Activated CD4-positive, CD25-positive, alpha-beta regulatory T cell (primary cell): ENCODE results near the gene MRGPRF.
"Not testable (repeated sequence)": the region's sequence is repeated elsewhere in the genome, so short reads cannot be mapped to it uniquely, and the experiment has no call there.

Source experiments
- DNase-seq, 4 experiments: peaks; one replicate each; lab custom pipeline; 2025; lab: John Stamatoyannopoulos, UW

Gene MRGPRF

DNA sequence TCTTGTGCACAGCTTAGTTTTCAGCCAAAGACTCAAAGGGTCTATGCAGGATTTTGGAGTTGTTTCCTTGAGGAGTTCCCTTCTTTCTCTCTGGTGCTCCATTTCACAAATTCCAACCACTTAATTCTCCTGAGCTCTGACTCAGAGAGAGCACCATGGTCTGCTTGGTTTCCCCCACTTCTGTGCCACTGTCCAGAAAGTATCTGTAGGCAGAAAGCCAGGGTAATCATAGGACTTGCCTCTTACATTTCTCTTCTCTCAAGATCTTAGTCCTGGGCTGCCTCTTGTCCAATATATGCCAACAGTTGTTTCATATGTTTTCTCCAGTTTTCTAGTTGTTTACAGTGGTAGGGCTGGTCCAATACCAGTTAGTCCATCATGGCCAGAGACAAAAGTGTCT, 25.8 kb downstream of the MRGPRF start:
- DNase-seq = no peak

DNA sequence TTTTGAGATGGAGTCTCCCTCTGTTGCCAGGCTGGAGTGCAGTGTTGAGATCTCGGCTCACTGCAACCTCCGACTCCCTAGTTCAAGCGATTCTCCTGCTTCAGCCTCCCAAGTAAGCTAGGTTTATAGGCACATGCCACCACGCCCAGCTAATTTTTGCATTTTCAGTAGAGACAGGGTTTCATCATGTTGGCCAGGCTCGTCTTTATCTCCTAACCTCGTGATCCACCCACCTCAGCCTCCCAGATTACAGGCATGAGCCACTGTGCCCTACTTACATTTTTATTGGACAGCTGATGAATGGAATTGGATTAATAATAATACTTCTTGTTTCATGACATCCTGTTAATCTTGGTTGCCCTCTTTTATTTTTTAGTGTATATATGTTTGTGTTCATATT, 29.2 kb downstream of the MRGPRF start:
- DNase-seq = no peak

DNA sequence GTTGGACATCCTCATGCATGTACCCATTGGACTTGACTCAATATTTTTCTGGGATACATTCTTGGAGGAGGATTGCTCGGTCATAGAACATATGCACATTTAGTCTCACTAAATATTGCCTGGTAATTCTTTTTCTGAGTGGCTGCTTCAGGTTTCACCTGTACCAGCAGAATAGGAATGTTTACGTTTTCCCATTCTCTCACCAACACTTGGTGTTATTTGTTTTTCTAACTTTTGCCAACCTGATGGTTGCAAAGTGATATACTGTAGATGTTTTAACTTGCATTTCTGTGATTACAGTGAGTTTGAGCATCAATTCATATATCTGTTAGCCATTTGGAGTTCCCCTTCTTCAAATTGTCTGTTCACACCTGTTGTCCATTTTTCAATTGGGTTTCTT, 30.9 kb downstream of the MRGPRF start:
- no peak for DNase-seq

DNA sequence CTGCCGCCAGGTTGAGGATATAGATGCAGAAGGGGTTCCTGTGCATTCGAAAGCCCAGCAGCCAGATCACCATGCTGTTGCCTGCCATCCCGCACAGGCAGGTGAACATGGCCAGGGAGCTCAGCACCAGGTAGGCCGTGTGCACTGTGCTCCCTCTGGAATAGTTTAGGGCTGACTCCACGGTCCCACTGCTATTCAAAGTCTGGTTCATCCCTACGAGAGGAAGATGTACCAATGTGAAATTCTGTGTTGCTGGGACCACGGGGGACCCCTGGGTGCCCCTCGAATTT, 32.3 kb downstream of the MRGPRF start, which contains the start of gene MRGPRD:
Gene MRGPRD, minus strand, starts transcription at position 211 of the 290 bp plus-strand sequence. Its CDS starts 0 bp downstream, at position 211.
- DNase-seq = no peak

DNA sequence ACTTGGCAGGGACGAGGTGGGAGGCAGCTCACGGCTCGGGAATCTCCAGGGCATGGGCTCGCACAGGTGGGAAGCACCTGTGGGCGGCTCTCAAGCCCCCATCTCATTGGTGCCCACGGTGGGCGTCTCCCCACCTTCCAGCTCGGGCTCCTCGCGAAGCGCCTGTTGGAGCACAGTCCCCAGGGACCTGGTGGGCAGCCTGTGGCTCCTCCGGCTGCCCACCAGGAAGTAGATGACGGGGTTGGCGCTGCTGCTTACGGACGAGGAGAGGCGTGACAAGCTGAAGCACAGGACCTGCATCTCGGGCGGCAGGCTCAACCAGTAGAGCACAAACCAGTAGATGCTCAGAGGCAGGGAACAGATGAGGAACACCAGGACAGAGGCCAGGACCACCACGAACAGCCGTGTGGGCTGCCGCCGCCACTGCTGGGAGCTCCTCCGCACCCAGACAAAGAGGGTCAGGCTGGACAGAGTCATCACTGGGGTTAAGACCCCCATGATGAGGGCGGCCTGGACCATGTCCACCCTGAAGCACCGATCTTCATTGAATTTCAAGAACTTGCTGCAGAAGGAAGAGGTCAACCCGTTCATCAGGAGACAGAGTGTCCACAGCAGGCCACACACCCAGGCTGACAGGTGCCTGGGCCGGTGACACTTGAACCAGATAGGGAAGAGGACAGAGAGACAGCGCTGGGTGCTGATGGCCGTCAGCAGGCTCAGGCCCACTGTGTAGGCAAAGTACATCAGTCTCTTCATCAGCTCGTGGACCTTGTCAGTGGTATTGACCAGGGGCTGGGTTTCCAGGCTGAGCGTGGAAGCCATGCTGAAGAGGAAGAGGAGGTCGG, 32.9 kb downstream of the MRGPRF start:
- no peak for DNase-seq

DNA sequence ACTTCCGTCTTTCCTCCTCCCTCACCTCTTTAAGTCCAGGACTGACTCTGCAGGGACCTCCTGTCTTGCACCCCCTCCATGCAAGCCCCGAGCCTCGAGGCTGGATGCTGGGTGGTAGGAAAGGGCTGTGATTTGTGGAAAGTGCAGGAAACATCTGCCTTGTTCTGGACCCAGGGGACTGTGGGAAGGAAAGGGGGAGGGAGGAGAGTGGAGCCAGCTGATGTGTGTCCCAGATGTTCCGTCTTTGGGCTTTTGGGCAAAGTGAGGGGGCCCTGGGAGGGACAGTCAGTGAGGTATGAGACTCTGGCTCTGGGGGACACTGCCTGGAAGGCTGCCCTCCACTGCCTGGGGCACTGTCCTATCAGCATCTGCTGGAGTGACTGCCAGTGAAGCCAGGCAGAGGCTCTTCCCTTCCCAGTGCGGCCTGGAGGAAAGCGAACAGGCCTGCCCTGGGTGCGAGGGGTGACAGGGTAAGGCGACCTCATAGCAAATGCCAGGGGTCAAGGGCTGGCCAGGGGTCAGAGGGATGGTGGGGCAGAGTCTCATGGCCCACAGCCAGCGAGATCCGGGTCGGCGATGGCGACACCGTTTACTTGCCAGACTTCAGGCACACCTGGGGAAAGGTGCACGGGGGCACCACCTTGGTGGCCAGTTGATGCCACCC, 34.0 kb downstream of the MRGPRF start:
- no peak for DNase-seq

DNA sequence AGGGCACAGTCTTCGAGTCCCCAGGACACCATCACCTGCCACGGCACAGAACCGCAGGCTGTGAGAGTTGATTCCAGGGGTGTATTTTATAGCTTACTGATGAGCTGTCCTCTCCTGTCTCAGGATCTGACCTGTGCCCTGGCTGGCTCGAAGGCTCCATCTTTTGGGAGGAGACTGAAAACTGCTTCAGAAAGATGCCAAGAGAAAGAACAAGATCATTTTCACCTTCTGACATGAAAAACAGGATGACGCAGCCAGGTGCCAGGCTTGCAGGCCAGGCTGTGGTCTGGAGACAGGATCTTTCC, 34.5 kb downstream of the MRGPRF start:
- no peak for DNase-seq

DNA sequence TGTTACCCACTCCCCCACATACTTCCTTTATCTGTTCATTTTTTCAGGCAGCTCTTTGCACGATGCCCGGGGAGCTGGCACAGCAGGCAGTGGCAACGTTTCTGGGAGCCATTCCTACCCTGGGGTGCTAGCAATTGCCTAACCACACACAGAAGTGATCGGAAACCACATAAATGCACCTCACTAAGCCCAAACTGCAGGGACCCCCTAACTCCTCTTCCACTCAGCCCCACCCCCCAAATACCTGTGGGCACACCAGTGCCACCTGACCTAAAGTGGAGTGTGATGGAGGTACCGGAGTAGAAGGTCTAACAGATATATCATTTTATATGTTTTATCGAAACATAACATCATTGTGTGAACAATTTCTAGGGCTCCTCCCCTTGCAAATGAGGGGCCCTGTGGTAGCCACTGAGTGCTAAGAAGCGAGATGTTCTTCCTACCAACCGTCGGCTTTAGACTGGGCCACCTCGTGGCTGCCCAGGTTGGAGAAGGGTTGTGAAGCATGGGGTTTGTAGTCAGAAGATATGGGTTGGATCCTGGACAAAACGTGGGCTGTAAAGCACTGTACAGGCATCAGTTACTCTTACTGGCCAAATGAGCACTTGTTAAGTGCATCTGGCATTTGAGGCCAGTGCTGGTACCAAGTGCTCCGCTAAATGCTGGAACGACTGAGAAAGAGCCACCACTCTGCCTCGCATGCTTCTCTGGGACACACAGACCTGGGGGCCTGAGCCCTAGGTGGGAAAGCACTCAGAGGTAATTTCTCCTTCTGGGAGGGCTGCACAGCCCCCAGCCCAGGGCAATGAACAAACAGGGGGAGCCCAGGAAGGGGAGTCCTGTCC, 35.0 kb downstream of the MRGPRF start:
- DNase-seq = no peak

DNA sequence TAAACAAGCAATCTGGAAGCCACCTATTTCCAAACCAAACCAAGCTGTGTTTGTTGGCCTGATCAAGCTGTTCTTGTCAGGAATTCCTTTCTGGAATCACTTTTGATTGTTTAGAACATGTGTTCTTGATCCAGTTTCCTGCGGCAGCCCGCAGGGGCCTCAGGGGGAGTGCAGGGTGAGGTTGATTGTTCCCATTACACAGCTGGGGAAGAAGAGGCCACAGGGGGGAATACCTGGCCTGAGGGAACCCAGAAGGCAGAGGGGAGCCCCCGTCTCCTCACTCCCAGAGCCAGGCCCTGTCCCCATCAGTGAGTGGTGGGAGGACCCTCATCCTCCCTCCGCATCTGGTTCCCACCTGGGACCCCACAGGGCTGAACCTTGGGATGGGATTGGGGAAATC, 36.5 kb downstream of the MRGPRF start:
- no peak for DNase-seq

DNA sequence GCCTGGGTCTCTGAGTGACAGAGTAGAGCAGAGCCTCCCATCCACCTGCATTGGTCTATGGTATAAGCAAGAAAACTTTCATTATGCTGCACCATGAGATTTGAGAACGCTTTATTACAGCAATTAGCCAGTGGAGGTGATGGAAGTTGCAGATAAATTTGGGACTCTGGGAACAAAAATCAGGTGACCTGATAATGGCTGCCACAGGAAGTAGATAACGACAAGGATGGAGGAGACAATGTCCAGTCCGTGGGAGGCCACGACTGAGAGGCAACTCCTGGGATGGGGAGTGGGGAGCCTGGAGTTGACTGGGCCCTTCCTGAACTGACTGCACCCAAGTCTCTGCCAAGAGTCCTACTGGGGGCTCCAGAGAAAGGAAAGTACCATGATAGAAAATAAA, 37.0 kb downstream of the MRGPRF start:
- no peak for DNase-seq

DNA sequence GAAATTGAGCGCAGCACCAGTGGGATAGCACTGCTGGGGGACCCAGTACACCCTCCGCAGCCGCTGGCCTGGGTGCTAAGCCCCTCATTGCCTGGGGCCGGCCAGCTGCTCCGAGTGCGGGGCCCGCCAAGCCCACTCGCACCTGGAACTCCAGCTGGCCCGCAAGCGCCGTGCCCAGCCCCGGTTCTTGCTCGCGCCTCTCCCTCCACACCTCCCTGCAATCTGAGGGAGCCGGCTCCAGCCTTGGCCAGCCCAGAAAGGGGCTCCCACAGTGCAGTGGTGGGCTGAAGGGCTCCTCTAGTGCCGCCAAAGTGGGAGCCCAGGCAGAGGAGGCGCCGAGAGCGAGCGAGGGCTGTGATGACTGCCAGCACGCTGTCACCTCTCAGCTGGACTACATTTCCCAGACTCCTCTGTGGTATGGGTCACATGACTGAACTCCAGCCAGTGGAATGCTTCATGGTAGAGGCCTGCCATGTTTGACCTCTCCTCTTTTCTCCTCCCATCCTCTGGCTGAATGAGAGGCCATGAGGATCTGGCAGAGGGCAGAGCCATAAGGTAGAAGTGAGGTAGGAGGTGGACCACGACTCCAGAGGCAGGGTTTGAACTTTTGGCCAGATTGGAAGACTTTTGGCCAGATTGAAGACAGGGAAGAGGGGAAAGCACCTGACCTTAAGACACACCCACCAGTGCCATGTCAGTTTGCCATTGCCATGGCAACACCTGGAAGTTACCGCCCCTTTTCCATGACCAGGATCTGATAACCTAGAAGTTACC, 38.4 kb downstream of the MRGPRF start:
- DNase-seq = no peak

DNA sequence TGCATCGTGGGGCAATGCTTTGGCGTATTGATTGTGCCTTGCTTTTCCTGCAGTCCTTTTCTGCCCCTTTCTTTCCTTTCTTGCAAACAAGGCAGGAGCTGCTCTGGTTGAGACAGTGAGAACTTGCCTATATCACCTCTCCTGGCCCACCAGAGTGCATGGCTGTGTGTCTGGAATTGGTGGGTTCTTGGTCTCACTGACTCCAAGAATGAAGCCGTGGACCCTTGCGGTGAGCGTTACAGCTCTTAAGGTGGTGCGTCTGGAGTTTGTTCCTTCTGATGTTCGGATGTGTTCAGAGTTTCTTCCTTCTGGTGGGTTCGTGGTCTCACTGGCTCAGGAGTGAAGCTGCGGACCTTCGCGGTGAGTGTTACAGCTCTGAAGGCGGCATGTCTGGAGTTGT, 39.3 kb downstream of the MRGPRF start:
- not testable (repeated sequence) for DNase-seq

DNA sequence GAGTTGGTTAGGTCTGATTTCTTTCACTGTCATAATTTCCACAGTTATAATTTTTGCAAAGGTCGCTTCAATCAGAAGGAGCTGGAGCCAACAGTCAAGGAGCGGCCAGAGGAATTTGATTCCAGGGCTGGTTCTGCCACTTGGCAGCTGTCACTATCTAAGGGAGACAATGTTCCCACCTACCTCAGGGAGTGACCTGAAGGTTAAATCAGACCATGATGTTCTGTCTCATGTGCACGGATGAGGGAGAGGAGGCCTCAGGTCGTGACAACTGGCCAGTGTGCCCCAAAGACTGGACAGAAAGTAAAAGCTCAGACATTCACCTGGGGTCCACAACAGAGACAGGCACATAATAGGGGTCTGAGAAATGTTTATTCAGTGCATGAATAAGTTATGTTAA, 39.8 kb downstream of the MRGPRF start:
- DNase-seq = no peak

DNA sequence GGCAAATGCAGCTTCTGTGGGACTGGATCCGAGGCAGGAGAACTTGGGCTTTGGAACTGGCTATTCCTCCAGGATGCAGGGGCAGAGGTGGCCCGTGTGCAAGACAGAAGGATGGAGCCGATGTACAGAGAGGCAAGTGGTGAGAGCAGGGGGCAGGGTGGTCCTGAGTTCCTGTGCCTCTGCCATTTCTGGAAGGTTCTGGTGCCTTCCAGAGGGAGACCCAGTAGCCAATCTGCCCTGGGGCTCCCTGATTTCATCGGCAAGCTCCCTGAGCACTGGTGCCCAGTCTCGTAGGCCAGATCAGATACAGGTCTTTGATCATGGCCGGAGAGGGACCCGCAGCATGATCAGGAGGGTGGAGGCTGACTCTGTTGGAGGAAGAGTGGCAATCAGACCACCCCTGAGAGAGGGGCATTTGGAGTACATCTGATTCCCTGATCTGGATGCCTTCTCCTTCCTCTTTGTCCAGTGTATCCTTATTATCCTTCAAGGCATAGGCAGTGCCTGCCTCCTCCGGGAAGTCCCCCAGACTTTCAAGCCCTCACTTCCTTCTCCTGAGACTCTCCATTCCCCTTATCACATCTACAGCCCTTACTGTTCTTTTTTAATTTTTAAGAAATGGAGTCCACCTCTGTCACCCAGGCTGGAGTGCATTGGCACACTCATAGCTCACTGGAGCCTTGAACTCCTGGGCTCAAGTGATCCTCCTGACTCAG, 42.0 kb downstream of the MRGPRF start:
- DNase-seq = no peak

DNA sequence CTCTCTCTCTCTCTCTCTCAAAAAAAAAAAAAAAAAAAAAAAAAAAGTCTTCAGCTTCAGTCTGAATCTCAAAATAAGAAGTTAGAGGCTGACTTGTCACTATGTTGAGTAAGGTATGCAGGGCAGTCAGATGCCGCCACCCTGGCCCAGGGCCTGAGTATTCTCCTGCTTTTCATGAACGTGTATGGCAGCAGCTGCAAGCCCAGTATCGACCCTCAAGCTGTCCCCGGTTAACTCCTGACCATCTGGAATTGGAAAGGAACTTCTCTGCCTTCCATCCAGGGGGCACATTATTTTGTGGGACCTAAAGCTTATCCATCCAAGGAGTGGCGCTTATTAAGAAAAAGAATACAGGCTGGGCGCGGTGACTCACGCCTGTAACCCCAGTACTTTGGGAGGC, 43.7 kb downstream of the MRGPRF start:
- no peak for DNase-seq

DNA sequence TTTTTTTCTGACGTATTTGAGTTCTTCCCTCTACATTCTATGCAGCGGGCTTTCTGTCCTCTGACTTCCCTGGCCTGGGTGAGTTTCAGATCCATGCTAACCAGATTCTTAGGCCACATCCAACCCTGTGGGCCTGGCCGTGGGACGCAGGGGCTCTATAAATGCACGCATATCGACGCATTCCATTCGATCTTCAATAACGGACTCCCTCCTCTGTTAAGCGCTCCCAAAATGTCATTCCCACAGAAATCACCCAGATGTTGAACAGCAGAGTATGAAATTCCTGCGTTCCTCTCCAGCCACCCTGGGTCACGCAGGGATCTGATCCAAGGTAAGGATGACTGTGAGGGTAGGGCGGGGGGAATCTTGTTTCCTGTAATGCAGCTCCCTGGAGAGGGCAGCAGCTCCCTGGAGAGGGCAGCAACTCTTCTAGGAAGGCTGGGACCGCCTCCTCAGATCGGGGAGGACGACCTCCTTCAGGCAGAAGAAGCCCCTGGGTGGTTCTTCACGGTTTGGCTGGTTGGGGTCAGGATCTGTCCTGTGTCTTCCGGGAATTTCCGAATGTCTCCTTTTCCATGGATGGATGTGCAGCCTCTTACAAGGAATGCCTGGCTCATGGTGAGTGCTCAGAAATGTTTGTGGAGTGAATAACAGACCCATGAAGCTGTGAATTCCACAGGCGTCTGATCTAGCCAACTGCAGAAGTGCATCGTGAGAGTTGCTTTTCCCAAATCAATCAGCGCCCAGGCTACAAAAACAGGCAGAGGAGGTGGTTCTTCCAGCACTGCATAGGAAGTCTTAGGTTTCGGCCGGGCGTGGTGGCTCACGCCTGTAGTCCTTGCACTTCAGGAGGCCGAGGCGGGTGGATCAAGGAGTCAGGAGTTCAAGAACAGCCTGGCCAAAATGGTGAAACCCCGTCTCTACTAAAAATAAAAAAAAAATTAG, 44.5 kb downstream of the MRGPRF start:
- no peak for DNase-seq

DNA sequence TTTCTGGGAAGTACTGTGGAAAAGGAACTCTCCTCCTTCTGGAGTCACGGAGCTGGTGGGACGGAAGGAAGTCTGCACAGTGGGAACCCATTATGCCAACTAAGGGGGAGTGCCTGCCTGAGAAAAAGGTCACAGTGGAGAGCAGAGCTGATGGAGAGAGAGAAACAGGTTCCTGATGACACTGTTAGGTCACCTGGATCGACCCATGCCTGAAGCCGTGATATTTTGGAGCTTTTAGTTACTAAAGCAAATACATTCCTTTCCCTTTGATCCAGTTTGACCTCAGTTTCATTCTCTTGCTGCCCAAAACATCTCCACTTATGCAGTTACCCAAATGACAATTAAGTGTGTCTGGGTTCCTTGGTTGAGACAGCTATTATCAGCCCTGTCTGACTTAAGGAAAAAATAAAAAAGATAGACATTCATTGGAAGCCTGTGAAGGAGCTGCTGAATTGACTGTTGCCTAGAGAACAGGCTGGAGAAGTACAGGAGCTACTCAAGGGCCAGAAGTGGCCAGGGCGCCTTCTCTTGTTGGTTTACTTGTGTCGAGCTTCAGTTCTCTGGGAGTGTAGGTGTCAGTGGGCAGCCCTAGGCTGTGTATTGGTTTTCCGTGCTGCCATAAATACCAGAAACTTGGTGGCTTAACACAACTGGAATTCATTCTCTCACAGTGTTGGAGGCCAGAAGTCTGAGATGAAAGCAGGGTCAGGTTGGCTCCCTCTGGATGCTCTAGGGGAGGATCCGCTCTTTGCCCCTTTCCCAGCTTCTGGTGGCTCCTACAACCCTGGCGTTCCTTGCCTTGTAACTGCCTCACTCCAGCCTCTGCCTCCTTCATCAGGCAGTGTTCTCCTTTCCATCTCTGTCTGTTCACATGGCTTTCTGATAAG, 45.9 kb downstream of the MRGPRF start:
- DNase-seq = no peak

DNA sequence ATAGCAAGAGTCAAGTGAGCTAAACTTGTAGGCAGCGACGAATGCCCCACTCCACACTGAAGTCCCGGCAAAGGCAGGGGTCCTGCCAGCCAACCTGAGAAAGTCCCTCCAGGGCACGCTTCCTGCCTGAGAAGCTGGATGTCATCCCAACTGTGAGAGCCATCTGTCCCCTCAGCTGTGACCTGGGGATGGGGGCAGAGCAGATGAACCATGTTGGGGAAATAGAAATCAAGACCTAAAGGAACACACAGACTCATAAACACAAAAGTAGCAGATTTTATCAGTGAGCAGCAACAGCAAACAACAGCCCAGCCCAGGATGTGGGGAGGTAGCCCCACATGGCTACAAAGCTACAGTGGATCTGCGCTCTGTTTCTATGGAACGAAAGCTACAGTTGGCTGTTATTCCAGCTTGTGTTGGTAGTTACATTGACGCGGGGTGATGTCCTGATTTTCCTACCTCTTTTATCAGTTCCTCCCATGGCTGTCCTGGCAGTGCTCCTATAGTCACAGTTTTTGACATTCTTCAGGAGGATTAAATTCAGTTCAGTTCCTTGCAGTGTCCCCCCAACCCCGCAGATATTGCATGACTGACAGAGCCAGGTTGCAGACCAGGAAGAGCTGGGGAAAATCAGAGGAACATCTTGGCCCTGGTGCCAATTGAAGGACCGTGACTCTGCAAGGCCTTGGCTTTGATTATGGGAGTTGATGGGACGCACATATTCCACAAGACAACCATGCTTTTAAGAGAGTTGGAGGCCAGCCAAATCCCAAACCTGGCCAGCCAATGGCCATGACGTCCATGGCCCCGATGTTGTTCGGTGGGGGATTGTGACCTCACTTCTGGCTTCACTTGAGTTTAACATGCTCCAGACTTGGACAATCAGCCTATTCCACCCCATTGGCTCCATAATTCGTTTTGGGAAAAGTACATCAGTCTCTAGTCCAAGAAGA, 46.9 kb downstream of the MRGPRF start:
- no peak for DNase-seq
